GM12878 (cell line): ENCODE results near the gene ZNF689. TPM values are rescaled to one million over a fixed set of nuclear protein-coding genes. Genes with fewer than 3 reads are reported as not detected.

Experiments used
- CREM ChIP-seq: IDR thresholded peaks from 2 replicates; pipeline ENCODE4 v1.6.1; 2014; ENCODE audit warnings: antibody characterized with exemption, low read depth
- MEF2B ChIP-seq: fragments of 450-650 bp; IDR thresholded peaks from 2 replicates; pipeline ENCODE4 v1.6.1; 2018; ENCODE audit warnings: mild to moderate bottlenecking, moderate library complexity; ENCODE audit not compliant: partially characterized antibody, poor library complexity, severe bottlenecking
- NFYB ChIP-seq: IDR thresholded peaks from 2 replicates; pipeline ENCODE4 v1.6.1; 2011; ENCODE audit warnings: low read depth, mild to moderate bottlenecking, low read length, improper control_type of control experiment, moderate library complexity; ENCODE audit not compliant: insufficient read depth
- NRF1 ChIP-seq: conservative IDR thresholded peaks from 2 replicates; pipeline ENCODE4 v1.6.1; 2011; ENCODE audit warnings: mild to moderate bottlenecking, low read depth, low read length, improper control_type of control experiment
- SUZ12 ChIP-seq: fragments of 200-600 bp; sonication (generic); IDR thresholded peaks from one replicate; pipeline ENCODE4 v1.6.1; 2018; ENCODE audit warnings: antibody characterized with exemption, mild to moderate bottlenecking; ENCODE audit not compliant: unreplicated experiment
- polyA plus RNA-seq, 11 experiments: library from polyadenylated mRNA; depleted of rRNA in 4 of 11; unstranded in 6 of 11; stranded (reverse) in 5 of 11; fragments of >200 nt; fragmentation: Nextera tagmentation in 4 of 11; fragmentation: Illumina TruSeq in 1 of 11; extraction: Ambion mirVana in 4 of 11; extraction: Trizol in 1 of 11; gene quantifications; 1 replicate in 1 of 11; 2 replicates in 10 of 11; pipeline versions ENCODE4 v1.2.1 to v1.2.3, GENCODE V29; 2011 to 2016; ENCODE audit warnings: inconsistent platforms in 2 of 11, missing spikeins in 2 of 11, low read depth in 1 of 11
- total RNA-seq, 4 experiments: library from RNA; depleted of rRNA in 3 of 4; stranded (reverse); fragments of >200 nt in 3 of 4; fragmentation: Illumina TruSeq in 1 of 4; extraction: Trizol in 1 of 4; gene quantifications; 2 replicates each; pipeline versions ENCODE4 v1.2.1 to v1.2.3, GENCODE V29; 2013 to 2021
- TF ChIP-seq, protein P1 (sequence below): fragments of 450-650 bp; IDR thresholded peaks from 2 replicates; pipeline ENCODE4 v1.6.1; 2016; ENCODE audit warnings: mild to moderate bottlenecking, moderate library complexity, borderline replicate concordance
- TF ChIP-seq, protein P2 (sequence below): fragments of 450-650 bp; IDR thresholded peaks from 2 replicates; pipeline ENCODE4 v1.6.1; 2016; ENCODE audit warnings: mild to moderate bottlenecking

The ZNF689 gene
- total and polyA plus RNA-seq, 10 of the 15 experiments (the other 5 are each of a cell fraction or from before 2014, with no cell fraction given): 4.7 to 13.2 (median 8.5) TPM

DNA sequence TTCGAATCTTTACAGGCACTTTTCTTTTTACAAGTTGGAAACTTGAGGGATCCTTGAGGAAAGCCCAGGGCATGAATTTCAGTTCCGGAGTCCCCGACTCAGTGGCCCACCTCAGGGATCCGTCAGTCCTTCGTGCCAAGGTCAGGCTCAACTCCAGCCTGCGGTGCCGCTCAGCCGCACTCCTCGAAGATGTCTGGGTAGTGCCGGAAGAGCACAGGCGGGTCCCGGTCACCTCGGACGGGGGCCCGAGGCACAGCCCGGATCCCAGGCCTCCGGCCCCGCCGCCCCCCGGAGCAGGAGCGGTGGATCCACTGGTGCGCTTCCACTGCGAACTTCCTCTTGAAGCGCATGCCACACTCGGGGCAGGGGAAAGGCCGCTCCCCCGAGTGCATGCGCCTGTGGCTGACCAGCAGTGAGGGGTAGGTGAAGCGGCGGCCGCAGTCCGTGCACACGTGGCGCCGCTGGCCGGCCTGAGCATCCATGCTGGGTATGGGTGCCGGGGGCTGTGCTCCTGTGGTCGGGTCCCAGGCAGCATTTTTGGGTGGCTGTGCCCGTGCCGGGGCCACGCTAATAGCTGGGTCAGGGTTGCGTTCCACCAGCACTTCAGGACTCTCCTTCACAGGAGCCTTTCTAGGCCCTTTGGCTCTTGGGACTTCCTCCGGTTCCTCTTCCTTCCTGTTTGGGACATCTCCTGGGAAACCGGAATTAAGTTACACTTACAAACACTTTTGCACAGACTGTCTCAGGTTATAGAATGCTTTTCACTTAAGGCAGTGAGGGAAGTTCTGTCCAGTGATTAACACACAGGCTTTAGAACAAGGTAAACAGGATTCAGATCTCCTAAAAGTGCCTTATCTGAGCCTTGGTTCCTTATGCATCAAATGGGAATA is 40.2 kb downstream of the ZNF689 start (continued):
- TF ChIP-seq CREM: no peak
- TF ChIP-seq NRF1: no peak
- TF ChIP-seq, protein P1, sequence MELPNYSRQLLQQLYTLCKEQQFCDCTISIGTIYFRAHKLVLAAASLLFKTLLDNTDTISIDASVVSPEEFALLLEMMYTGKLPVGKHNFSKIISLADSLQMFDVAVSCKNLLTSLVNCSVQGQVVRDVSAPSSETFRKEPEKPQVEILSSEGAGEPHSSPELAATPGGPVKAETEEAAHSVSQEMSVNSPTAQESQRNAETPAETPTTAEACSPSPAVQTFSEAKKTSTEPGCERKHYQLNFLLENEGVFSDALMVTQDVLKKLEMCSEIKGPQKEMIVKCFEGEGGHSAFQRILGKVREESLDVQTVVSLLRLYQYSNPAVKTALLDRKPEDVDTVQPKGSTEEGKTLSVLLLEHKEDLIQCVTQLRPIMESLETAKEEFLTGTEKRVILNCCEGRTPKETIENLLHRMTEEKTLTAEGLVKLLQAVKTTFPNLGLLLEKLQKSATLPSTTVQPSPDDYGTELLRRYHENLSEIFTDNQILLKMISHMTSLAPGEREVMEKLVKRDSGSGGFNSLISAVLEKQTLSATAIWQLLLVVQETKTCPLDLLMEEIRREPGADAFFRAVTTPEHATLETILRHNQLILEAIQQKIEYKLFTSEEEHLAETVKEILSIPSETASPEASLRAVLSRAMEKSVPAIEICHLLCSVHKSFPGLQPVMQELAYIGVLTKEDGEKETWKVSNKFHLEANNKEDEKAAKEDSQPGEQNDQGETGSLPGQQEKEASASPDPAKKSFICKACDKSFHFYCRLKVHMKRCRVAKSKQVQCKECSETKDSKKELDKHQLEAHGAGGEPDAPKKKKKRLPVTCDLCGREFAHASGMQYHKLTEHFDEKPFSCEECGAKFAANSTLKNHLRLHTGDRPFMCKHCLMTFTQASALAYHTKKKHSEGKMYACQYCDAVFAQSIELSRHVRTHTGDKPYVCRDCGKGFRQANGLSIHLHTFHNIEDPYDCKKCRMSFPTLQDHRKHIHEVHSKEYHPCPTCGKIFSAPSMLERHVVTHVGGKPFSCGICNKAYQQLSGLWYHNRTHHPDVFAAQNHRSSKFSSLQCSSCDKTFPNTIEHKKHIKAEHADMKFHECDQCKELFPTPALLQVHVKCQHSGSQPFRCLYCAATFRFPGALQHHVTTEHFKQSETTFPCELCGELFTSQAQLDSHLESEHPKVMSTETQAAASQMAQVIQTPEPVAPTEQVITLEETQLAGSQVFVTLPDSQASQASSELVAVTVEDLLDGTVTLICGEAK: no peak
- no peak for TF ChIP-seq NFYB
- TF ChIP-seq, protein P2, sequence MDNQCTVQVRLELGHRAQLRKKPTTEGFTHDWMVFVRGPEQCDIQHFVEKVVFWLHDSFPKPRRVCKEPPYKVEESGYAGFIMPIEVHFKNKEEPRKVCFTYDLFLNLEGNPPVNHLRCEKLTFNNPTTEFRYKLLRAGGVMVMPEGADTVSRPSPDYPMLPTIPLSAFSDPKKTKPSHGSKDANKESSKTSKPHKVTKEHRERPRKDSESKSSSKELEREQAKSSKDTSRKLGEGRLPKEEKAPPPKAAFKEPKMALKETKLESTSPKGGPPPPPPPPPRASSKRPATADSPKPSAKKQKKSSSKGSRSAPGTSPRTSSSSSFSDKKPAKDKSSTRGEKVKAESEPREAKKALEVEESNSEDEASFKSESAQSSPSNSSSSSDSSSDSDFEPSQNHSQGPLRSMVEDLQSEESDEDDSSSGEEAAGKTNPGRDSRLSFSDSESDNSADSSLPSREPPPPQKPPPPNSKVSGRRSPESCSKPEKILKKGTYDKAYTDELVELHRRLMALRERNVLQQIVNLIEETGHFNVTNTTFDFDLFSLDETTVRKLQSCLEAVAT: no peak
- no peak for TF ChIP-seq MEF2B
- no peak for TF ChIP-seq SUZ12
